Measurements from ENCODE around the gene COLGALT1. TPM values are rescaled to one million over a fixed set of nuclear protein-coding genes. Genes with fewer than 3 reads are reported as not detected.

COLGALT1 gene
- total RNA-seq, 1 experiment from 2014 or later, result 173 TPM

DNA sequence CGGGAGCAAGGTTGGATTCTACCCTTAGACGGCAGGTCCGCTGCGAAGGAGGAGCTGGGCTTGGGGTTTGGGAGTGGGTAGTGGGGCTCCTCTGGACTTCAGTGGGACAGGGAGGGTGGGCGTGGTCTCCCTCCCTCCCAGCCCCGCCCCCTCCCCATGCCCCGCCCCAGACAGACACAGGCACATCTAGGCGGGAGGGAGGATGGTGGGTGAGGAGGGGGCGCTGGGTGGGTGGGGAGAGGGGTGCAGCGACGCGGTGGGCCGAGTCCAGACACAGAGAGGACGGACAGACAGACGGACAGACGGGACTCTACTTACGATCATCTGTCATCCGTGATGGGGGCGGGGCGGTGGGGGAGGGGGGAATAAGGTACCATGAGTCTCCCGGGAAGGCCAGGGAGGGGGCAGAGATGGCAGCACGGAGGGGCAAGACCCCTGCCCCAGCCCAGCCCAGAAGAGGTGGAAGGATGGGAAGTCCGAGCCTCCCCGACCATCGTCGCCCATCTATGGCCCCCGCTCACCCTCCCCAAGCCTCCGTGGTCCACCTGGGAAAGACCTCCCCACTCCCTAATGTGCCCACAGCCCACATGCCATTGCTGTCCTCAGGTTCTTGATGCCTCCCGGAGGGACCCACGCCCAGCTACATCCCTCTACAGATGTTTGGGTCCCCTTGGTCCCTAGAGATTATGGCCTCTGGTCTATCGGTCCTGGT, 67.9 kb downstream of the COLGALT1 start:
- DNase-seq (ENCODE audit: low spot score), result no peak

DNA sequence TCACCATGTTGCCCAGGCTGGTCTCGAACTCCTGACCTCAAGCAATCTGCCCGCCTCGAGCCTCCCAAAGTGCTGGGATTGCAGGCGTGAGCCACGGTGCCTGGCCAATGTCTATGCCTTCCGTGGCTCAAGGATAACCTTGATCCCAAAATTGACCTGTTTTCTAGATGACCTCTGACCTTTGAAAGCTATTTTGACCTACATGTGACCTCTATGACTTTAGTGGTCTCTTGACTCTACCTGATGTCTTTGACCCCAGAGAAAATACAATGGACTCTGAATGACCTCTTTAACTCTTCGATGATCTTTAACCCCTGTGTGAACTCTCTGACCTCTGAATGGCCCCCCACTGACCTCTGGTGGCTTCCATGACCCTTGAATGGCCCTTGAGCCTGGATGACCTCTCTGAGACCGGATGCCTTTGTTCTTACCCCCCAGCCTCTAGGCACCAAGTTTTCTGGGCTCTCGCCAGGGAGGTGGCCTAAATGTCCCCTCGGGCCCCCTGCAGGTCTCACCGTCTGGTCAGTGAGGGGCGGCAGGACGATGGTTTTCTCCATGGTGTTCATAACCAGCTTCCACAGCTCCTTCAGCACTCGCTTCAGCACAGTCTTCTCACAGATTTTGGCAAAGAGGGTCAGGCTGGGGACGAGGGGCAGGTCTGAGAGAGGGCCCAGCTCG, 69.0 kb downstream of the COLGALT1 start:
- no peak for DNase-seq (ENCODE audit: low spot score)

DNA sequence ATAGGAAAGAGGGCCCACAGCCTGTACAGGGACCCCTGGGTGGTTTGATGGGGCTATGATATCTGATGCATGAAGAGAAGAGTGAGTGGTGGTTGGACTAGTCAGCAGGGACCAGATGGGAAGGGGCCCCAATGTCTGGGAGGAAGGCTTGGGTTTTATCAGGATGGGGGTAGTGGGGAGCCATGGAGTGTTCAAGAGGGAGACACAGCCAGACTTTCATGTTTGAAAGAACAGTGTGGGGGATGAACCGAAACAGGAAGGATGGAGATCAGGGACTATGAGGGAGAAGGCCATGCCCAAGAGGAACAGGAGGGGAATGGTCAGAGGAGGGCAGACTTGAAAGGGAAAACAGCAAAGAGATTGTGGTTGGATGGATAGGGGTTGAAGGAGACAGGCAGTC, 69.6 kb downstream of the COLGALT1 start:
- DNase-seq (ENCODE audit: low spot score), result no peak

DNA sequence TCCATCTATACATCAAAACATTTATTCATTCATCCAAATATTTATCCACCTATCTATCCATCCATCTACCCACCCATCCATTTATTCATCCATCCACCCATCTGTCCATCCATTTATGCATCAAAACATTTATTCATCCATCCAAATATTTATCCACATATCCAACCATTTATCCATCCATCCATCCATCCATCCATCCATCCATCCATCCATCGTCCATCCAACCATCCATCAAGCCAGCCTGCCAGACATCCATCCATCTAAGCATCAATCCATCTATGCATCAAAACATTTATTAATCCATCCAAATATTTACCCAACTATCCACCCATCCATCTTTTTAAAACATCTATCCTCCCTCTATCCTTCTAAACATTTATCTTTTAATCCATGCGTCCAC, 70.5 kb downstream of the COLGALT1 start:
- DNase-seq (ENCODE audit: low spot score), result no peak

DNA sequence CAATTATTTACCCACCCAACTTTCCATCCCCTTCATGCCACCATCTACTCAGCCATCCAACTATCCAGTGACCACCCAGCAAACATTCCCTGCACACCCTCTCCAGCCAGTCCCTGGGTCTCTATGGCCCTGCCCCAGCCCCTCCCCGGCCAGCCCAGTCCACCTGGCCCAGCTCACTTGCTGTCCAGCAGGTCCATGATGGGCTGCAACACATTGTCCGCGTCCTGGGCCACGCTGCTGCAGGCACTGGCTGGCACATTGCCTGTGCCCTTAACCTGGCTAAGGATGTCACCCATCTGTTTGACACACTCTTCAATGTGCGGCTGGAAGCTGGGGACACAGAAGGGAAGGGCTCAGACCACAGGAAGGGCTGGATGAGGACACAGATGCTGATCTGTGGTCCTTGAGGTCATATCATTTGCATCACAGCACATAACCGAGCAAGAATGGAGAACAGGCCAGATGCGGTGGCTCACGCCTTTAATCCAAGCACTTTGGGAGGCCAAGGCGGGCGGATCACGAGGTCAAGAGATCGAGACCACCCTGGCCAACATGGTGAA, 71.1 kb downstream of the COLGALT1 start:
- no peak for DNase-seq (ENCODE audit: low spot score)

DNA sequence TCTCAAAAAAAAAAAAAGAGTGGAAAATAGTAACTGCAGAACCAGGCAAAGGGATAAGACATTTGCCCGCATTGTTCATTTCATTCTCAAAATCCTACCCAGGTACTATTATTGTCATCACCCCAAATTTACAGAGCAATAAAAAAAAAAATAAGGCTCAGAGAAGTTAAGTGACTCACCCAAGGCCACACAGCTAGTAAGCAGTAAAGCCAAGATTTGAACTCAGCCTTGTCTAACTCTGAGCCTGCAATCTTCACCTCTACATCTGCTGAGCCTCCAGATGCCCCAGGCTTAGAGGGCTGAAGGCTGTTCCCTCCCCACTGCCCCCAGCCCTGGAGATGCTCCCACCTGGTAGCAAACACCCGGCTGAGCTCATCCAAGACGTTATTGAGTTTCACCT, 71.7 kb downstream of the COLGALT1 start:
- no peak for DNase-seq (ENCODE audit: low spot score)

DNA sequence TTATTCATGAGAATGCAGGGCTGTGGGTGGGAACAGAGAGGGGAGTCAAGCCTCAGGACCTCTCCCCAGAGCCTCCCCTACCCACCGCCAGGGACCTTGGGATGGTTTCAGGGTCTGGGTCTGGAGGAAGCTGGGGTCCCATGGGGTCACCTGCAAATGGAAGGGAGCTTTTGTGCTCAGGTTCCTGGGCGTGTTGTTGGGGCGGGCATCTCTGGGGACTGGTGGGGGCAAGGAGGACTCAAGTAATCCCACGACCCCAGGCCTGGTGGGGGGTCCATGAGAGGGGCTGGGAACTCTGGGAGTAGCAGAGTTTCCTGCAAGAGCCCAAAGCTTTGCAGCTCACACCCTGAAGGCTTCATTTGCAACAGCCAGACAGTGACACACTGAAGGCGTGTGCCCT, 72.5 kb downstream of the COLGALT1 start:
- no peak for DNase-seq (ENCODE audit: low spot score)

DNA sequence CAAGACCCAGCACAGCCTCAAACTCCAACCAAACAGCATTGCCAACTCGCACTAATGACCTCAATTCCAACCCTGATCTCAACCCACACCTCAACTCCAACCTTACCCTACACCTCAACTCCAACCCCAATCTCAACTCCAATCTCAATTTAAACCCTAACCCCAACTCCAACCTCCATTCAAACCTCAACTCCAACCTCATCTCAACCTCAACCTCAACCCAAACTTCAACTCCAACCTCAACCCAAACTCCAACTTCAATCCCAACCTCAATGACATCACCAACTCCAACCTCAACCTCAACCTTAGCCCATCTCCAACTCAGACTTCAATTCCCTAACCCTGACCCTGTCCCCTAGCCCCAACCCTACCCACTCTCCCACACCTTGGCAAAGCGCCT, 74.3 kb downstream of the COLGALT1 start:
- no peak for DNase-seq (ENCODE audit: low spot score)

DNA sequence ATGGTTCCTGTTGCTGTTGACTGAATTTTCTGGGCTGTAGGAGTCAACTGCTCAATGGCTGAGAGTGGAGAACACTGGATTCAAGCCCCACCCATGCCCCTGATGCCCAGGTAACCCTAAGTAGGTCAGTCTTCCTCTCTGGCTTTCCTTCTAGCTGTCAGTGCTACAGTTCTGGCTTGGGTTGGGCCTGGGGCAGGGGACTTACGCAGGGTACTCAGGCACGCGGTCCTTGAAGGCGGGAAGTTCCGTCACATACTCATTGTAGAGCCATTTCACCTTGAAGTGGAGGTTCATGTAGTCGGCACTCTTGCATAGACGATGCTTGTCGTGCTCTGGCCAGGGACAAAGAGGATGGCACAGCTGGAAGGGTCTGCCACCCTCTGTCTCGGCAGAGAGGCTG, 77.1 kb downstream of the COLGALT1 start:
- DNase-seq (ENCODE audit: low spot score), result no peak

Other genes starting within 250 kb of the COLGALT1 start
- 79.1 and 183 TPM in 2 replicates for gene MRPL34, start 249.8 kb upstream of the COLGALT1 start, total RNA-seq (2014; rRNA removed; shearing (Covaris generic))
- 89.1 and 104 TPM in 2 replicates for gene DDA1, start 246.1 kb upstream of the COLGALT1 start, total RNA-seq (2014; rRNA removed; shearing (Covaris generic))
- 4.2 and 5.1 TPM in 2 replicates for gene ANO8, start 220.8 kb upstream of the COLGALT1 start, total RNA-seq (2014; rRNA removed; shearing (Covaris generic))
- 21.5 and 24.0 TPM in 2 replicates for gene GTPBP3, start 218.1 kb upstream of the COLGALT1 start, total RNA-seq (2014; rRNA removed; shearing (Covaris generic))
- not detected in 2 replicates for gene PLVAP, start 178.3 kb upstream of the COLGALT1 start, total RNA-seq (2014; rRNA removed; shearing (Covaris generic))
- not detected in 2 replicates for gene CCDC194, start 161.5 kb upstream of the COLGALT1 start, total RNA-seq (2014; rRNA removed; shearing (Covaris generic))
- 0.29 and 1.7 TPM in 2 replicates for gene BST2, start 150.0 kb upstream of the COLGALT1 start, total RNA-seq (2014; rRNA removed; shearing (Covaris generic))
- gene MVB12A, start 135.6 kb upstream of the COLGALT1 start, total RNA-seq (2014; rRNA removed; shearing (Covaris generic)), result 105 and 141 TPM in 2 replicates
- gene TMEM221, start 107.0 kb upstream of the COLGALT1 start, total RNA-seq (2014; rRNA removed; shearing (Covaris generic)), result 0.07 TPM in 1 of 2 replicates, not detected in the other
- not detected in 2 replicates for gene NXNL1, start 94.7 kb upstream of the COLGALT1 start, total RNA-seq (2014; rRNA removed; shearing (Covaris generic))
- 14.9 and 16.7 TPM in 2 replicates for gene SLC27A1, start 85.1 kb upstream of the COLGALT1 start, total RNA-seq (2014; rRNA removed; shearing (Covaris generic))
- gene PGLS, start 44.0 kb upstream of the COLGALT1 start, total RNA-seq (2014; rRNA removed; shearing (Covaris generic)), result 67.3 and 71.1 TPM in 2 replicates
- 0.34 and 6.2 TPM in 2 replicates for gene UNC13A, start 132.7 kb downstream of the COLGALT1 start, total RNA-seq (2014; rRNA removed; shearing (Covaris generic))
- gene MAP1S, start 163.8 kb downstream of the COLGALT1 start, total RNA-seq (2014; rRNA removed; shearing (Covaris generic)), result 14.2 and 27.8 TPM in 2 replicates
- gene FCHO1, start 195.8 kb downstream of the COLGALT1 start, total RNA-seq (2014; rRNA removed; shearing (Covaris generic)), result 0.67 and 2.1 TPM in 2 replicates
- gene B3GNT3, start 239.5 kb downstream of the COLGALT1 start, total RNA-seq (2014; rRNA removed; shearing (Covaris generic)), result not detected in 2 replicates